Mammary epithelial cell (primary cell): Measurements from ENCODE around the gene ANKRD18B.

Experiments
- EZH2 ChIP-seq: IDR thresholded peaks from 2 replicates; pipeline ENCODE4 v1.6.1; 2012; ENCODE audit warnings: low read length, inconsistent platforms, borderline replicate concordance
- TF ChIP-seq, protein P1 (sequence below), 2 donors: IDR thresholded peaks in 1 of 2; conservative IDR thresholded peaks in 1 of 2; 2 replicates each; pipeline ENCODE4 v1.5.1; 2011 to 2012; ENCODE audit warnings: inconsistent platforms in 2 of 2, low read length in 2 of 2, mild to moderate bottlenecking in 2 of 2, control low read depth in 1 of 2, low read depth in 1 of 2; ENCODE audit not compliant: insufficient read depth in 1 of 2; ENCODE audit errors: extremely low read depth in 1 of 2

DNA sequence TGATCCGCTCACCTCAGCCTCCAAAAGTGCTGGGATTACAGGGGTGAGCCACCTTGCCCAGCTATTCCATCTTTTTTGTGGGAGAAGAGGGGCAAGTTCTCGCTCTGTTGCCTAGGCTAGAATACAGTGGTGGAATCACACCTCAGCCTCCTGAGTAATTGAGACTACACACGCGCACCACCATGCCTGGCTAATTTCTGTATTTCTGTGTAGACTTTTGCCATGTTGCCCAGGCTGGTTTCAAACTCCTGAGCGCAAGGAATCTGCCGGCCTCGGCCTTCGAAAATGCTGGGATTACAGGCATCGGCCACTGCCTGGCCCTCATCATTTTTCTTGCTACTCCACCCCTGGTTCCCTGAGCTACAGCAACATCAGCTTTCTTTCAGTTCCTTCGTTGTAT is 47.5 kb upstream of the ANKRD18B start:
- TF ChIP-seq, protein P1, sequence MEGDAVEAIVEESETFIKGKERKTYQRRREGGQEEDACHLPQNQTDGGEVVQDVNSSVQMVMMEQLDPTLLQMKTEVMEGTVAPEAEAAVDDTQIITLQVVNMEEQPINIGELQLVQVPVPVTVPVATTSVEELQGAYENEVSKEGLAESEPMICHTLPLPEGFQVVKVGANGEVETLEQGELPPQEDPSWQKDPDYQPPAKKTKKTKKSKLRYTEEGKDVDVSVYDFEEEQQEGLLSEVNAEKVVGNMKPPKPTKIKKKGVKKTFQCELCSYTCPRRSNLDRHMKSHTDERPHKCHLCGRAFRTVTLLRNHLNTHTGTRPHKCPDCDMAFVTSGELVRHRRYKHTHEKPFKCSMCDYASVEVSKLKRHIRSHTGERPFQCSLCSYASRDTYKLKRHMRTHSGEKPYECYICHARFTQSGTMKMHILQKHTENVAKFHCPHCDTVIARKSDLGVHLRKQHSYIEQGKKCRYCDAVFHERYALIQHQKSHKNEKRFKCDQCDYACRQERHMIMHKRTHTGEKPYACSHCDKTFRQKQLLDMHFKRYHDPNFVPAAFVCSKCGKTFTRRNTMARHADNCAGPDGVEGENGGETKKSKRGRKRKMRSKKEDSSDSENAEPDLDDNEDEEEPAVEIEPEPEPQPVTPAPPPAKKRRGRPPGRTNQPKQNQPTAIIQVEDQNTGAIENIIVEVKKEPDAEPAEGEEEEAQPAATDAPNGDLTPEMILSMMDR (conservative IDR thresholded peaks at IDR 0.05 in 1 of 2, IDR thresholded peaks at IDR 0.05 in 1 of 2; ENCODE audit: extremely low read depth in 1 of 2, insufficient read depth in 1 of 2, low read depth in 1 of 2, low read length in 2 of 2): no peak
- TF ChIP-seq EZH2: no peak
